ENCODE measurements around the gene ZDHHC7.

The ZDHHC7 gene

GRCh38 chr16:85047867-85048455 is 36.6 kb upstream of the ZDHHC7 start:
- no peak for ATAC-seq
- Mint-ChIP-seq H3K27ac (no peak overlapping the region), H3K4me1 (no peaks in the 10 kb centered on the region), H3K9me3 (no peaks in the 10 kb centered on the region), H3K36me3 (no peaks in the 10 kb centered on the region), H3K27me3 (peaks cover 36% of the 10 kb centered on the region), H3K4me3 (no peak overlapping the region)

GRCh38 chr16:85046931-85047866 is 35.9 kb upstream of the ZDHHC7 start:
- Mint-ChIP-seq H3K36me3 (no peaks in the 10 kb centered on the region), H3K4me1 (no peaks in the 10 kb centered on the region)

GRCh38 chr16:85046472-85046916 is 35.2 kb upstream of the ZDHHC7 start:
- no peak overlapping the region for H3K27ac Mint-ChIP-seq
- H3K36me3 Mint-ChIP-seq = no peaks in the 10 kb centered on the region
- no peaks in the 10 kb centered on the region for H3K9me3 Mint-ChIP-seq
- no peak overlapping the region for H3K4me3 Mint-ChIP-seq
- no peaks in the 10 kb centered on the region for H3K4me1 Mint-ChIP-seq
- H3K27me3 Mint-ChIP-seq = peaks cover 36% of the 10 kb centered on the region
- ATAC-seq = no peak

More at GRCh38 chr16:85046931-85047866, 35.9 kb upstream of the ZDHHC7 start:
- peaks cover 36% of the 10 kb centered on the region for H3K27me3 Mint-ChIP-seq
- no peak for ATAC-seq
- no peak overlapping the region for H3K4me3 Mint-ChIP-seq
- no peak overlapping the region for H3K27ac Mint-ChIP-seq
- H3K9me3 Mint-ChIP-seq = no peaks in the 10 kb centered on the region

- no peaks in the 10 kb centered on the region for H3K36me3 Mint-ChIP-seq
- peaks cover 36% of the 10 kb centered on the region for H3K27me3 Mint-ChIP-seq
- no peaks in the 10 kb centered on the region for H3K9me3 Mint-ChIP-seq
- no peaks in the 10 kb centered on the region for H3K4me1 Mint-ChIP-seq
- H3K4me3 Mint-ChIP-seq = no peak overlapping the region
- ATAC-seq = no peak
- no peak overlapping the region for H3K27ac Mint-ChIP-seq
Measured at GRCh38 chr16:85045641-85046471, 34.5 kb upstream of the ZDHHC7 start.

GRCh38 chr16:85045077-85045476 is 33.7 kb upstream of the ZDHHC7 start:
- ATAC-seq = no peak
- Mint-ChIP-seq H3K27ac (no peak overlapping the region), H3K27me3 (peaks cover 36% of the 10 kb centered on the region)

GRCh38 chr16:85042606-85043005 is 31.3 kb upstream of the ZDHHC7 start:
- Mint-ChIP-seq H3K9me3 (no peaks in the 10 kb centered on the region), H3K36me3 (no peaks in the 10 kb centered on the region), H3K4me1 (no peaks in the 10 kb centered on the region), H3K27ac (no peak overlapping the region), H3K27me3 (peaks cover 13% of the 10 kb centered on the region), H3K4me3 (no peak overlapping the region)
- ATAC-seq = no peak

More at GRCh38 chr16:85045077-85045476, 33.7 kb upstream of the ZDHHC7 start:
- H3K9me3 Mint-ChIP-seq = no peaks in the 10 kb centered on the region
- H3K4me3 Mint-ChIP-seq = no peak overlapping the region
- H3K36me3 Mint-ChIP-seq = no peaks in the 10 kb centered on the region
- H3K4me1 Mint-ChIP-seq = no peaks in the 10 kb centered on the region

- no peak for ATAC-seq
- Mint-ChIP-seq H3K4me1 (no peaks in the 10 kb centered on the region), H3K27ac (no peak overlapping the region), H3K27me3 (peaks cover 9% of the 10 kb centered on the region), H3K9me3 (no peaks in the 10 kb centered on the region), H3K4me3 (no peak overlapping the region), H3K36me3 (no peaks in the 10 kb centered on the region)
Measured at GRCh38 chr16:85042167-85042526, 30.8 kb upstream of the ZDHHC7 start.

GRCh38 chr16:85041219-85042166 is 30.2 kb upstream of the ZDHHC7 start:
- Mint-ChIP-seq H3K9me3 (no peaks in the 10 kb centered on the region), H3K4me3 (no peak overlapping the region), H3K4me1 (no peaks in the 10 kb centered on the region), H3K27ac (no peak overlapping the region), H3K36me3 (no peaks in the 10 kb centered on the region), H3K27me3 (peaks cover 9% of the 10 kb centered on the region)
- ATAC-seq = no peak

GRCh38 chr16:85040685-85041084 is 29.4 kb upstream of the ZDHHC7 start:
- H3K9me3 Mint-ChIP-seq = no peaks in the 10 kb centered on the region
- H3K4me1 Mint-ChIP-seq = no peaks in the 10 kb centered on the region
- H3K27ac Mint-ChIP-seq = no peak overlapping the region
- no peaks in the 10 kb centered on the region for H3K36me3 Mint-ChIP-seq
- no peak for ATAC-seq
- H3K4me3 Mint-ChIP-seq = no peak overlapping the region
- peaks cover under 1% of the 10 kb centered on the region for H3K27me3 Mint-ChIP-seq

- Mint-ChIP-seq H3K27ac (no peak overlapping the region), H3K36me3 (no peaks in the 10 kb centered on the region)
Measured at GRCh38 chr16:85037721-85038120, 26.4 kb upstream of the ZDHHC7 start.

GRCh38 chr16:85037050-85037410 is 25.7 kb upstream of the ZDHHC7 start:
- Mint-ChIP-seq H3K4me1 (no peaks in the 10 kb centered on the region), H3K9me3 (no peaks in the 10 kb centered on the region), H3K27ac (no peak overlapping the region), H3K4me3 (no peak overlapping the region), H3K36me3 (no peaks in the 10 kb centered on the region), H3K27me3 (peaks cover 11% of the 10 kb centered on the region)
- ATAC-seq = no peak

More at GRCh38 chr16:85037721-85038120, 26.4 kb upstream of the ZDHHC7 start:
- H3K4me3 Mint-ChIP-seq = no peak overlapping the region
- ATAC-seq = no peak
- H3K9me3 Mint-ChIP-seq = no peaks in the 10 kb centered on the region
- H3K27me3 Mint-ChIP-seq = peaks cover 11% of the 10 kb centered on the region
- H3K4me1 Mint-ChIP-seq = no peaks in the 10 kb centered on the region

- no peak for ATAC-seq
- Mint-ChIP-seq H3K36me3 (no peaks in the 10 kb centered on the region), H3K27ac (no peak overlapping the region), H3K4me3 (no peak overlapping the region), H3K4me1 (no peaks in the 10 kb centered on the region), H3K27me3 (peaks cover 11% of the 10 kb centered on the region), H3K9me3 (no peaks in the 10 kb centered on the region)
Measured at GRCh38 chr16:85036236-85037049, 25.1 kb upstream of the ZDHHC7 start.

GRCh38 chr16:85034591-85035433 is 23.5 kb upstream of the ZDHHC7 start:
- Mint-ChIP-seq H3K9me3 (no peaks in the 10 kb centered on the region), H3K27ac (no peak overlapping the region), H3K4me1 (peaks cover 4% of the 10 kb centered on the region), H3K4me3 (no peak overlapping the region), H3K27me3 (peaks cover 11% of the 10 kb centered on the region), H3K36me3 (no peaks in the 10 kb centered on the region)
- no peak for ATAC-seq
